HG03175 (cell line): Measurements from ENCODE around the gene PREX1.
"Not testable (repeated sequence)": the region's sequence is repeated elsewhere in the genome, so short reads cannot be mapped to it uniquely, and the experiment has no call there.

Experiments used
- ATAC-seq: cut with Tn5 transposase; IDR thresholded peaks from one replicate; pipeline ENCODE4 v1.9.1; 2021; ENCODE audit warnings: mild to moderate bottlenecking, moderate library complexity; ENCODE audit not compliant: unreplicated experiment

The PREX1 gene

GRCh38 chr20:48846516-48847492, 19.0 kb upstream of the PREX1 start:
- ATAC-seq = peak; percentile 95

- no peak for ATAC-seq
Measured at GRCh38 chr20:48845721-48846306, 18.0 kb upstream of the PREX1 start.

GRCh38 chr20:48844996-48845395, 17.2 kb upstream of the PREX1 start:
- ATAC-seq = no peak

GRCh38 chr20:48843896-48844295, 16.1 kb upstream of the PREX1 start:
- ATAC-seq = not testable (repeated sequence)

- no peak for ATAC-seq
Measured at GRCh38 chr20:48843057-48843806, 15.4 kb upstream of the PREX1 start.

GRCh38 chr20:48841875-48842529, 14.2 kb upstream of the PREX1 start:
- ATAC-seq = no peak

GRCh38 chr20:48841196-48841874, 13.5 kb upstream of the PREX1 start:
- ATAC-seq = no peak

GRCh38 chr20:48839154-48839917, 11.5 kb upstream of the PREX1 start:
- no peak for ATAC-seq

- ATAC-seq = no peak
Measured at GRCh38 chr20:48837014-48837413, 9.2 kb upstream of the PREX1 start.

- no peak for ATAC-seq
Measured at GRCh38 chr20:48835390-48835789, 7.6 kb upstream of the PREX1 start.

GRCh38 chr20:48834278-48834677, 6.5 kb upstream of the PREX1 start:
- no peak for ATAC-seq

GRCh38 chr20:48832405-48832730, 4.6 kb upstream of the PREX1 start:
- ATAC-seq = no peak

- no peak for ATAC-seq
Measured at GRCh38 chr20:48831718-48832404, 4.1 kb upstream of the PREX1 start.

GRCh38 chr20:48830826-48831318, 3.1 kb upstream of the PREX1 start:
- ATAC-seq = no peak

- no peak for ATAC-seq
Measured at GRCh38 chr20:48829940-48830339, 2.1 kb upstream of the PREX1 start.

GRCh38 chr20:48828734-48829460, 1.1 kb upstream of the PREX1 start:
- no peak for ATAC-seq

GRCh38 chr20:48826883-48827771, 672 bp downstream of the PREX1 start:
- ATAC-seq = peak; percentile 6
